ENCODE data around the gene CHST14. TPM values are rescaled to one million over a fixed set of nuclear protein-coding genes. Genes with fewer than 3 reads are reported as not detected.

CHST14 gene
- polyA plus RNA-seq, 1 experiment, result 19.8 TPM

GRCh38 chr15:40511093-40511471 lies 40.3 kb downstream of the CHST14 start:
- TF ChIP-seq, protein P1, sequence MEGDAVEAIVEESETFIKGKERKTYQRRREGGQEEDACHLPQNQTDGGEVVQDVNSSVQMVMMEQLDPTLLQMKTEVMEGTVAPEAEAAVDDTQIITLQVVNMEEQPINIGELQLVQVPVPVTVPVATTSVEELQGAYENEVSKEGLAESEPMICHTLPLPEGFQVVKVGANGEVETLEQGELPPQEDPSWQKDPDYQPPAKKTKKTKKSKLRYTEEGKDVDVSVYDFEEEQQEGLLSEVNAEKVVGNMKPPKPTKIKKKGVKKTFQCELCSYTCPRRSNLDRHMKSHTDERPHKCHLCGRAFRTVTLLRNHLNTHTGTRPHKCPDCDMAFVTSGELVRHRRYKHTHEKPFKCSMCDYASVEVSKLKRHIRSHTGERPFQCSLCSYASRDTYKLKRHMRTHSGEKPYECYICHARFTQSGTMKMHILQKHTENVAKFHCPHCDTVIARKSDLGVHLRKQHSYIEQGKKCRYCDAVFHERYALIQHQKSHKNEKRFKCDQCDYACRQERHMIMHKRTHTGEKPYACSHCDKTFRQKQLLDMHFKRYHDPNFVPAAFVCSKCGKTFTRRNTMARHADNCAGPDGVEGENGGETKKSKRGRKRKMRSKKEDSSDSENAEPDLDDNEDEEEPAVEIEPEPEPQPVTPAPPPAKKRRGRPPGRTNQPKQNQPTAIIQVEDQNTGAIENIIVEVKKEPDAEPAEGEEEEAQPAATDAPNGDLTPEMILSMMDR (IDR thresholded peaks at IDR 0.05; ENCODE audit: low read depth, low read length), result no peak
- Histone ChIP-seq H3K27ac (ENCODE audit: low read depth, low read length) (no peak overlapping the region), H3K4me3 (ENCODE audit: low read depth, low read length) (peak overlapping the region; percentile 61), H3K9me3 (ENCODE audit: control insufficient read depth, insufficient read depth, low read length) (no peaks in the 10 kb centered on the region), H3K27me3 (ENCODE audit: control insufficient read depth, insufficient read depth, low read length) (peaks cover 20% of the 10 kb centered on the region)
- CTCF ChIA-PET, result no interaction called here
- no peak for DNase-seq (ENCODE audit: low read depth, low spot score)
- POLR2A ChIA-PET, result no interaction called here

DNA sequence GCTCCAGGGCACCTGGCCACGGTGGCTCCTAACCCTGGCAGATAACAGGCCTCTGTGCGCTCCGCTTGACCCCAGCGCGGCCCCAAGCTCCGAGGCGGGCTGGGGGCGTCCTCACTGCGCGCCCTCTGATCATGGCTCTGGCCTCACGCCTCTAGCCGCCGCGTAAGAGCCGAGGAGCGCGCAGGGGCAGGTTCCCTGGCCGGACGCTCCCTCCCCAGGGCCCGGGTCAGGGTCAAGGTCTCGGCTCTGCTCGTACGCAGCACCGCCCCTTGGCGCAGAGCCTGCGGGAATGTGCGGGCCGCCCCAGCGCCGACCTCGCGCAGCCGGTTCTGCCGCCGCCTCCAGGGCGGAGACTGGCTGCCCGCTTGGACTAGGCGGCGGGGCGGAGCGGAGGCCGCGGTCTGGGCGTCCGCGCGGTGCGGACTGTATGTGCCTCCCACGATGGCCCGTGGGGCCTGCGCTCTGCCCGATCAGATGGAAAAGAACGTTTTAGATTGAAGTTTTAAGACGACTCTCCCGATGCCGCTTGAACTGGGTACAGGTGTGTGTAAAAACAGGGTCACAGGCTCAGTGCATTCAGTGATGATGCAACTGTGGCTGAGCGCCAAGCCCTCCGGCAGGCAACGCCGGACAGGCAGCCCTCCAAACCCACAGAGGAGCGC lies 40.8 kb downstream of the CHST14 start:
- Histone ChIP-seq H3K27ac (ENCODE audit: low read depth, low read length) (no peak overlapping the region), H3K9me3 (ENCODE audit: control insufficient read depth, insufficient read depth, low read length) (no peaks in the 10 kb centered on the region), H3K4me3 (ENCODE audit: low read depth, low read length) (peak overlapping the region; percentile 61), H3K27me3 (ENCODE audit: control insufficient read depth, insufficient read depth, low read length) (peaks cover 20% of the 10 kb centered on the region)
- no peak for DNase-seq (ENCODE audit: low read depth, low spot score)
- ChIA-PET POLR2A (no interaction called here), CTCF (no interaction called here)
- TF ChIP-seq, protein P1 (IDR thresholded peaks at IDR 0.05; ENCODE audit: low read depth, low read length), result no peak

GRCh38 chr15:40512440-40512839 lies 41.7 kb downstream of the CHST14 start:
- CTCF ChIA-PET, result no interaction called here
- DNase-seq (ENCODE audit: low read depth, low spot score), result no peak
- no peaks in the 10 kb centered on the region for H3K9me3 ChIP-seq (ENCODE audit: control insufficient read depth, insufficient read depth, low read length)
- H3K27me3 ChIP-seq (ENCODE audit: control insufficient read depth, insufficient read depth, low read length), result peaks cover 20% of the 10 kb centered on the region
- POLR2A ChIA-PET, result no interaction called here
- no peak overlapping the region for H3K27ac ChIP-seq (ENCODE audit: low read depth, low read length)
- TF ChIP-seq, protein P1 (IDR thresholded peaks at IDR 0.05; ENCODE audit: low read depth, low read length), result no peak
- H3K4me3 ChIP-seq (ENCODE audit: low read depth, low read length), result no peak overlapping the region

DNA sequence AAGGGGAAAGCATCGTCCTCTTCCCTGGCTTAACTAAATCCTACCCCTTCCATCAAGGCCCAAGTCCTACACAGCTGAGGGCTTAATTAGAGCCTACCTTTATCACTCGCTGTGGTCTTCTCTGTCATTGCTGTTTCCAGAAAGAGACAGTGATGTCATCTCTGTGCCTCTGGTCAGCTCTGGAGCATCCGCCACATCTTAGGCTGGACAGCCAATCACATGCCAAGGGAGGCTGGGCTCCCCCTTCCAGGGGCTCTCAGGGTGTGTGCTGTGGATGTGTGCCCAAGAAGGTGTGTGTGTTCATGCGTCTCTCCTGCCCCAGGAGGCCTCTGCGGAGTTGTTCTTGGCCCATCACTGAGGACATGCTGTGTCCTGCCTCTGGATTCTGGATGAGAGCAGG lies 42.8 kb downstream of the CHST14 start:
- H3K9me3 ChIP-seq (ENCODE audit: control insufficient read depth, insufficient read depth, low read length), result no peaks in the 10 kb centered on the region
- POLR2A ChIA-PET, result no interaction called here
- no peak for DNase-seq (ENCODE audit: low read depth, low spot score)
- no peak overlapping the region for H3K4me3 ChIP-seq (ENCODE audit: low read depth, low read length)
- TF ChIP-seq, protein P1 (IDR thresholded peaks at IDR 0.05; ENCODE audit: low read depth, low read length), result no peak
- no peak overlapping the region for H3K27ac ChIP-seq (ENCODE audit: low read depth, low read length)
- CTCF ChIA-PET, result no interaction called here
- H3K27me3 ChIP-seq (ENCODE audit: control insufficient read depth, insufficient read depth, low read length), result peaks cover 20% of the 10 kb centered on the region

DNA sequence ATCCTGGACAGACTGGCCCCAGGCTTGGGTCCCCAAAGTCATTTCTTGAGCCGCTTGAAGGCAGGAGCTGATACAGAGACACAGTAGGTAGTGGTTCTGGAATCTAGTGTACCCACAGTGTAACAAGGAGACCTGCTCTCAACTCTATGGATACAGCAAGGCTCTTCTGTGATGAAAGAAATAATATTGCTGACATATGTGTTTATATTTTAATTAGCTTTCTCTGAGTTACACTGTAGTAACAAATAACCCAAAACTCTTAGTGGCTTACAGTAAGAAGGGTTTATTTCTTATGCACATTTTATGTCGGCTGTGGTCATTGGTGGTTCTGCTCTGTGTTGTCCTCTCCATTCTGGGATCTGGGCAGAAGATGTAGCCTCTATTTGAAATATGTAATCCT lies 45.5 kb downstream of the CHST14 start:
- TF ChIP-seq, protein P1 (IDR thresholded peaks at IDR 0.05; ENCODE audit: low read depth, low read length), result no peak
- no peak overlapping the region for H3K27ac ChIP-seq (ENCODE audit: low read depth, low read length)
- H3K4me3 ChIP-seq (ENCODE audit: low read depth, low read length), result no peak overlapping the region
- POLR2A ChIA-PET, result no interaction called here
- DNase-seq (ENCODE audit: low read depth, low spot score), result no peak
- H3K27me3 ChIP-seq (ENCODE audit: control insufficient read depth, insufficient read depth, low read length), result peaks cover 7% of the 10 kb centered on the region
- CTCF ChIA-PET, result no interaction called here
- no peaks in the 10 kb centered on the region for H3K9me3 ChIP-seq (ENCODE audit: control insufficient read depth, insufficient read depth, low read length)

Other genes starting within 250 kb of the CHST14 start
- gene PAK6, start 231.9 kb upstream of the CHST14 start, polyA plus RNA-seq (2011; rRNA removed), result not detected in 2 replicates
- gene ANKRD63, start 187.9 kb upstream of the CHST14 start, polyA plus RNA-seq (2011; rRNA removed), result not detected in 2 replicates
- 0.24 and 0.32 TPM in 2 replicates for gene PLCB2, start 163.0 kb upstream of the CHST14 start, polyA plus RNA-seq (2011; rRNA removed)
- gene INAFM2, start 147.3 kb upstream of the CHST14 start, polyA plus RNA-seq (2011; rRNA removed), result 10.4 and 11.4 TPM in 2 replicates
- gene CCDC9B, start 130.0 kb upstream of the CHST14 start, polyA plus RNA-seq (2011; rRNA removed), result 5.5 and 8.4 TPM in 2 replicates
- gene PHGR1, start 120.0 kb upstream of the CHST14 start, polyA plus RNA-seq (2011; rRNA removed), result not detected in 2 replicates
- 0.11 and 0.36 TPM in 2 replicates for gene DISP2, start 112.8 kb upstream of the CHST14 start, polyA plus RNA-seq (2011; rRNA removed)
- gene KNSTRN, start 88.3 kb upstream of the CHST14 start, polyA plus RNA-seq (2011; rRNA removed), result 14.6 and 18.2 TPM in 2 replicates
- 49.3 and 49.4 TPM in 2 replicates for gene IVD, start 65.2 kb upstream of the CHST14 start, polyA plus RNA-seq (2011; rRNA removed)
- gene BAHD1, start 30.0 kb upstream of the CHST14 start, polyA plus RNA-seq (2011; rRNA removed), result 2.8 and 4.2 TPM in 2 replicates
- gene CCDC32, start 94.1 kb downstream of the CHST14 start, polyA plus RNA-seq (2011; rRNA removed), result 14.0 and 16.7 TPM in 2 replicates
- gene RPUSD2, start 98.3 kb downstream of the CHST14 start, polyA plus RNA-seq (2011; rRNA removed), result 5.9 and 7.0 TPM in 2 replicates
- 3.0 and 5.6 TPM in 2 replicates for gene KNL1, start 123.3 kb downstream of the CHST14 start, polyA plus RNA-seq (2011; rRNA removed)
- 5.1 and 6.0 TPM in 2 replicates for gene RAD51, start 224.2 kb downstream of the CHST14 start, polyA plus RNA-seq (2011; rRNA removed)

All from AG04450 (cell line).